Duodenal mucosa (tissue), 2 donors: ENCODE data around the gene PHACTR1.
"Not testable (repeated sequence)": the region's sequence is repeated elsewhere in the genome, so short reads cannot be mapped to it uniquely, and the experiment has no call there.

Source experiments
- H3K27ac ChIP-seq: one replicate; pipeline ENCODE4 v1.7.0; 2013; ENCODE audit warnings: low read depth, low read length
- H3K27me3 ChIP-seq, 2 donors: one replicate each; pipeline ENCODE4 v1.7.0; 2013; ENCODE audit warnings: low read length in 2 of 2, control low read depth in 1 of 2; ENCODE audit not compliant: insufficient read depth in 2 of 2, control insufficient read depth in 1 of 2
- H3K36me3 ChIP-seq, 2 donors: one replicate each; pipeline ENCODE4 v1.7.0; 2013; ENCODE audit warnings: low read length in 2 of 2, control low read depth in 1 of 2; ENCODE audit not compliant: insufficient read depth in 2 of 2, control insufficient read depth in 1 of 2
- H3K4me1 ChIP-seq, 2 donors: one replicate each; pipeline ENCODE4 v1.7.0; 2013; ENCODE audit warnings: low read length in 2 of 2, control low read depth in 1 of 2; ENCODE audit not compliant: insufficient read depth in 2 of 2, control insufficient read depth in 1 of 2
- H3K4me3 ChIP-seq, 2 donors: one replicate each; pipeline ENCODE4 v1.7.0; 2013; ENCODE audit warnings: low read length in 2 of 2, low read depth in 1 of 2
- H3K9ac ChIP-seq, 2 donors: one replicate each; pipeline ENCODE4 v1.7.0; 2013; ENCODE audit warnings: low read length in 2 of 2, low read depth in 1 of 2
- H3K9me3 ChIP-seq, 2 donors: one replicate each; pipeline ENCODE4 v1.7.0; 2013; ENCODE audit warnings: low read length in 2 of 2, control low read depth in 1 of 2; ENCODE audit not compliant: control insufficient read depth in 1 of 2

Gene PHACTR1

DNA sequence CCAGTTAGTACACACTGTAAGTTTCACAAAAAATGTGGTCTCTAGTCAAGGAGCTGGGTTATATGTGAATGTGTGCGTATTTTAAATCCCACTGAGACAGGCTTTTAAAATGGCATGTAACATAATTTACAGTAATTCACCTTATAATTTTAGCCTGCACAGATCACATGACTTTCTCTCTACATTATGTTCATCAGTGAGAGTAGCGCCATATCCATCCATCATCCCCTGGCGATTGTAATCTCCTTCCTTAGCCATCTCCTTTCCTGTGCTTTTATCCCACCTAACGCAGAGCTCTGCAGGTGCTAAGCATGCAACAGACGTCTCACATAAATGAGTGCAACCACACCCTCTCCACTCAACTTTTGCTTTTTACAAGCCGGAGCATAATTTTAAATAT, 401.0 kb downstream of the PHACTR1 start:
- peaks cover 0 to 7% of the 10 kb centered on the region in 2 donors for H3K4me1 ChIP-seq
- H3K9ac ChIP-seq: no peak overlapping the region
- H3K9me3 ChIP-seq: no peaks in the 10 kb centered on the region

GRCh38 chr6:13119549-13119948, 403.0 kb downstream of the PHACTR1 start:
- no peak overlapping the region for H3K27ac ChIP-seq
- H3K27me3 ChIP-seq: no peaks in the 10 kb centered on the region
- no peak overlapping the region for H3K9ac ChIP-seq
- H3K36me3 ChIP-seq: no peaks in the 10 kb centered on the region
- no peaks in the 10 kb centered on the region for H3K4me1 ChIP-seq
- H3K9me3 ChIP-seq: no peaks in the 10 kb centered on the region
- H3K4me3 ChIP-seq: no peak overlapping the region

More for the DNA sequence above, 401.0 kb downstream of the PHACTR1 start:
- Histone ChIP-seq H3K27ac (no peak overlapping the region), H3K27me3 (no peaks in the 10 kb centered on the region), H3K36me3 (no peaks in the 10 kb centered on the region), H3K4me3 (no peak overlapping the region)

DNA sequence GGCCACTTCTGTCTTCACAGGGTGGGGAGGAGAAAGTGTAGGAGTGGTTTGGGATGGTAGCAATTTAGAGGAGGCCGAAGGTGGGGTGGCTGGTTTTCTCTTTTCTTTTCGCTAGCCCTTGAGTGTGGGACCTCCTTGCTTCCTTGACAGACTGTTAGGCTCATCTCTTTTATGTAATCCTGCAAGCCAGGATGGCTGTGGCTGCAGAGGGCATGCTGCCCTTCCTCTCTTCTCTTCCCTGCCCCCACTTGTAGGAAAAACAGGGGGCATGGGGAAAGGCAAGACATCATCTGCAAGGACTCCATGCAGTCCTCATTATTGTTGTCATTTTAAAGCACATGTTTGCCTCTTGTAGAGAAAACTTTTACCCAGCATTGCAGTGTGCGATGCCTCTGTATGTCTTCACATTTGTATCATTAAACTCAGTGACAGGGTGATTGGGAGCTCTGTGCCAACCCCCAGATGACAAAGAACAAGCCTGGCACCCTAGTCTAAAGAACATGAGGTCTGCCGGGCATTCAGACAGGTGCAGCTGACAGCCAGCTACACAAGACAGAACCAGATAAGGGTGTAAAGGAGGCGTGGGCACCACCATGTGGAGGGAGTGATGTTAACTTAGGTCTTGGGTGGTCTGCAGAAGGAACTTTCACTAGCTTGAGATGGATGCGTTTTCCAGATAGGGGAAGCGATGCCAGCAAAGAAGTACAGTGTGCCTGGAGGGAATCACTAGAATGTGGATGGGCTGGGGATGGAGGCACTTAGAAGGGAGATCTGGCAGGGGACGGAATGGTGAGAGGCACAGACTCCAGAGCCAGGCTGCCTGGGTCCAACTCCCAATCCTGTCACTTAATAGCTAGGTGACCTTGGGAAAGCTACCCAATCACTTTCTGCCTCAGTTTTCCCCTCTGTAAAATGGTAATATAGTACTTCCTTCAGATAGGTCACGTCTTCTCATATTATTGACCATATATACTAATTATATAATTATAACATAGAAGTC, 404.2 kb downstream of the PHACTR1 start:
- H3K4me3 ChIP-seq: no peak overlapping the region
- H3K27ac ChIP-seq: no peak overlapping the region
- H3K9me3 ChIP-seq: no peaks in the 10 kb centered on the region
- no peaks in the 10 kb centered on the region for H3K4me1 ChIP-seq
- H3K27me3 ChIP-seq: no peaks in the 10 kb centered on the region
- no peak overlapping the region for H3K9ac ChIP-seq
- H3K36me3 ChIP-seq: no peaks in the 10 kb centered on the region

- no peak overlapping the region for H3K27ac ChIP-seq
- H3K4me3 ChIP-seq: no peak overlapping the region
- H3K9me3 ChIP-seq: no peaks in the 10 kb centered on the region
- H3K36me3 ChIP-seq: no peaks in the 10 kb centered on the region
- no peaks in the 10 kb centered on the region for H3K4me1 ChIP-seq
- no peak overlapping the region for H3K9ac ChIP-seq
- no peaks in the 10 kb centered on the region for H3K27me3 ChIP-seq
Observed at GRCh38 chr6:13124131-13124530, 407.6 kb downstream of the PHACTR1 start.

DNA sequence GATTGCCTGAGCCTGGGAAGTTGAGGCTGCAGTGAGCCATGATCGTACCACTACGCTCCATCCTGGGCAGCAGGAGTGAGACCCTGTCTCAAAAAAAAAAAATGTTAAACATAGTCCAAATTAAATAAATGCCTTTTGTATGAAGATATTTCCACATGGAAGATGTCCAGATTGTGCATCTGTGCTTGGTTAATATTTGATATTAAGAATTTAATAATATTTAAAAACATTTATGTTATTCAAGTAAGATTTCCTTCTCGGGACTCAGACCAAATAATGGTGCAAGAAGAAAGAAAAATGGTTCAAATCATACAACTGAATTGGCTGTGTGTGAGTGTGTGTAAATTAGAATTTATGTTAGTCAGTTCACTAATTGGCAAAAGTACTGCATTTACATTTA, 409.3 kb downstream of the PHACTR1 start:
- Histone ChIP-seq H3K27me3 (no peaks in the 10 kb centered on the region), H3K9me3 (no peaks in the 10 kb centered on the region), H3K27ac (no peak overlapping the region), H3K4me1 (no peaks in the 10 kb centered on the region), H3K9ac (no peak overlapping the region), H3K36me3 (no peaks in the 10 kb centered on the region), H3K4me3 (no peak overlapping the region)

DNA sequence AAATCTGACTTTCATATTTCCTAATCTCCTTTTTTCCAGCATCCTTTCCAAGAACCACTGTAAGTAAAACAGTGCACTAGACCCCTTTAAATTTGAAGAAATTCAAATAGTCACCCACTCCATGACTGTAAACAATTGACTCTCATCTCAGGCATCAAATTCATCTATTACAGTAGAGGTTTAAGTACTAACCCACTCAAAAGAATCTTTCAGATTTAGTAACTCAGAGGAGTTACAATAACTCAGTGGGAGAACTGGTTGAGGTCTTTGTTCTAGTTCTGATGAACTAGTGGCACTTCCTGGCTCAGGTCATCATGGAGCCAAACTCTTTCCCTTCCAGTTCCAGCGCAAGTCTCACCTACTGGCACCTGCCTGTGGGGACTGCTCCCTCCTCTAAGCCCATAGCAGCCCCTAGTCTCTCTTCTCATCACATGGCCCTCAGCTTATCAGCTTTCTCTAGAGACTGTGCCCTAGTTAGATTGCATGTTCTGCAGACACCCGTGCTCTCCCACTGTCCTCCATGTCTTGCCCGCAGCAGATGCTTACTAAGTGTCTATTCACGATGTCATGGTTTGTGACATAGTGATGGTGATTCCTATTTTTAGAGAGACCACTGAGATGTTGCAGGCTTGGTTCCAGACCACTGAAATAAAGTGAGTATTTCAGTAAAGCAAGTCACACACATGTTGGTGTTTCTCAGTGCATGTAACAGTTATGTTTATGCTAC, 415.5 kb downstream of the PHACTR1 start:
- Histone ChIP-seq H3K9me3 (no peaks in the 10 kb centered on the region), H3K4me1 (no peaks in the 10 kb centered on the region), H3K9ac (no peak overlapping the region), H3K27me3 (no peaks in the 10 kb centered on the region), H3K27ac (no peak overlapping the region), H3K4me3 (no peak overlapping the region), H3K36me3 (no peaks in the 10 kb centered on the region)

DNA sequence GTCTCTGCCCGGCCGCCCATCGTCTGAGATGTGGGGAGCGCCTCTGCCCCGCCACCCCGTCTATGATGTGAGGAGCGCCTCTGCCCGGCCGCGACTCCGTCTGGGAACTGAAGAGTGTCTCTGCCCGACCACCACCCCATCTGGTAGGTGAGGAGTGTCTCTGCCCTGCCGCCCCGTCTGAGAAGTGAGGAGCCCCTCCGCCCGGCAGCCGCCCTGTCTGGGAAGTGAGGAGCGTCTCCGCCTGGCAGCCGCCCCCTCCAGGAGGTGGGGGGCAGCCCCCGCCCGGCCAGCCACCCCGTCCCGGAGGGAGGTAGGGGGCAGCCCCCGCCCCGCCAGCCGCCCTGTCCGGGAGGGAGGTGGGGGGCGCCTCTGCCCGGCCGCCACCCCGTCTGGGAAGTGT, 417.3 kb downstream of the PHACTR1 start:
- H3K4me3 ChIP-seq, H3K36me3 ChIP-seq, H3K4me1 ChIP-seq: not testable (repeated sequence)

GRCh38 chr6:13135152-13135551, 418.6 kb downstream of the PHACTR1 start:
- no peak overlapping the region for H3K4me3 ChIP-seq
- no peak overlapping the region for H3K27ac ChIP-seq
- H3K9ac ChIP-seq: no peak overlapping the region
- no peaks in the 10 kb centered on the region for H3K36me3 ChIP-seq
- no peaks in the 10 kb centered on the region for H3K4me1 ChIP-seq
- no peaks in the 10 kb centered on the region for H3K27me3 ChIP-seq
- no peaks in the 10 kb centered on the region for H3K9me3 ChIP-seq

More for the DNA sequence above, 417.3 kb downstream of the PHACTR1 start:
- not testable (repeated sequence) for H3K9me3 ChIP-seq, H3K9ac ChIP-seq, H3K27me3 ChIP-seq, H3K27ac ChIP-seq

GRCh38 chr6:13139119-13139518, 422.6 kb downstream of the PHACTR1 start:
- Histone ChIP-seq H3K4me3 (no peak overlapping the region), H3K27ac (no peak overlapping the region)

DNA sequence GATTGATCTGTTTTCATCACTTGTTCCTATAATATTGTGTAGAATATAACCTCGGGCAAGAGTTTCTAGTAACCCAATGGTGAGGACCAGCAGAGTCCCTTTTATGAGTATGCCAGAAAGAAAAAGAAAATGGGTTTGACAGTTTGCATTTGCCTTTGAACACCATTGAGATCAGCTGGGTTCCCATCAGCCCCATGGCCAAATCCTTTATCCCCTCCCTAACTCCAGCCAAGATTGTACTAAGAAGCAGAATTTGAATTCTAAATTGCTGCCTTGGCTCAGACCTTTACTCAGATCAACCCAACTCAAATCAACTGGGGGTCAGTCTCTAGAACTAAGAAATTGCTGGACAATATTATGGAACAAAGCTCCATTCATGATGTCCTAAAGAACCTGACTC, 424.4 kb downstream of the PHACTR1 start:
- no peaks in the 10 kb centered on the region for H3K9me3 ChIP-seq
- no peak overlapping the region for H3K4me3 ChIP-seq
- H3K36me3 ChIP-seq: no peaks in the 10 kb centered on the region
- H3K27me3 ChIP-seq: no peaks in the 10 kb centered on the region
- H3K4me1 ChIP-seq: peaks cover 0 to 12% of the 10 kb centered on the region in 2 donors
- no peak overlapping the region for H3K27ac ChIP-seq
- H3K9ac ChIP-seq: no peak overlapping the region

More at GRCh38 chr6:13139119-13139518, 422.6 kb downstream of the PHACTR1 start:
- H3K9me3 ChIP-seq: no peaks in the 10 kb centered on the region
- H3K9ac ChIP-seq: no peak overlapping the region
- no peaks in the 10 kb centered on the region for H3K36me3 ChIP-seq
- no peaks in the 10 kb centered on the region for H3K4me1 ChIP-seq
- H3K27me3 ChIP-seq: no peaks in the 10 kb centered on the region
